K562 (cell line): ENCODE measurements around the gene VPS13D. TPM values are rescaled to one million over a fixed set of nuclear protein-coding genes. Genes with fewer than 3 reads are reported as not detected.

ENCODE experiments used
- ATF7 ChIP-seq: fragments of 450-650 bp; IDR thresholded peaks from 2 replicates; pipeline ENCODE4 v1.7.1; 2014; ENCODE audit warnings: mild to moderate bottlenecking, moderate library complexity
- CBFA2T3 ChIP-seq: fragments of 450-650 bp; IDR thresholded peaks from 2 replicates; pipeline ENCODE4 v1.6.1; 2017
- CHD2 ChIP-seq: IDR thresholded peaks from 2 replicates; pipeline ENCODE4 v1.6.1; 2011; ENCODE audit warnings: low read depth, low read length
- FOXP1 ChIP-seq: sonication (generic); formaldehyde crosslinking; IDR thresholded peaks from 2 replicates; pipeline ENCODE4 v1.8.0; 2022; ENCODE audit warnings: mild to moderate bottlenecking, missing genetic modification reagents
- HMGN3 ChIP-seq: IDR thresholded peaks from 2 replicates; pipeline ENCODE4 v1.6.1; 2011; ENCODE audit warnings: borderline replicate concordance, low read depth, mild to moderate bottlenecking, mixed read lengths, low read length; ENCODE audit not compliant: insufficient read length; ENCODE audit errors: extremely low read depth
- IRF2 ChIP-seq: sonication (generic); formaldehyde crosslinking; IDR thresholded peaks from 2 replicates; pipeline ENCODE4 v1.8.1; 2022; ENCODE audit warnings: mild to moderate bottlenecking, missing genetic modification reagents
- KLF1 ChIP-seq: fragments of 450-650 bp; IDR thresholded peaks from 2 replicates; pipeline ENCODE4 v1.6.1; 2016; ENCODE audit warnings: missing genetic modification characterization, missing compliant biosample characterization
- TBP ChIP-seq: optimal IDR thresholded peaks from 2 replicates; pipeline ENCODE3; 2011; ENCODE audit warnings: low read depth, low read length, improper control_type of control experiment
- XRCC5 ChIP-seq: fragments of 200-400 bp; formaldehyde crosslinking; IDR thresholded peaks from 2 replicates; pipeline ENCODE4 v1.6.1; 2017; ENCODE audit warnings: low read depth, mild to moderate bottlenecking, low read length
- polyA plus RNA-seq, 8 experiments: library from polyadenylated mRNA; depleted of rRNA in 4 of 8; stranded (reverse) in 5 of 8; unstranded in 3 of 8; fragments of >200 nt; fragmentation: Nextera tagmentation in 2 of 8; fragmentation: Illumina TruSeq in 1 of 8; extraction: Ambion mirVana in 2 of 8; extraction: Trizol in 1 of 8; gene quantifications; 2 replicates each; pipeline versions ENCODE4 v1.2.1 to v1.2.3, GENCODE V29; 2011 to 2014; ENCODE audit warnings: inconsistent platforms in 1 of 8, missing spikeins in 1 of 8
- total RNA-seq, 7 experiments: library from RNA; depleted of rRNA in 6 of 7; stranded (reverse); fragments of >200 nt in 6 of 7; fragmentation: Illumina TruSeq in 2 of 7; extraction: Trizol in 2 of 7; gene quantifications; 2 replicates each; pipeline versions ENCODE4 v1.2.1 to v1.2.3, GENCODE V29; 2011 to 2021; ENCODE audit warnings: low replicate concordance in 1 of 7
- TF ChIP-seq, protein P1 (sequence below): sonication (generic); formaldehyde crosslinking; IDR thresholded peaks from 2 replicates; pipeline ENCODE4 v1.8.1; 2023; ENCODE audit warnings: mild to moderate bottlenecking, missing genetic modification reagents
- TF ChIP-seq, protein P2 (sequence below): fragments of 450-650 bp; IDR thresholded peaks from 2 replicates; pipeline ENCODE4 v1.6.1; 2017; ENCODE audit warnings: antibody characterized with exemption
- TF ChIP-seq, protein P3 (sequence below): fragments of 450-650 bp; formaldehyde crosslinking; conservative IDR thresholded peaks from 2 replicates; pipeline ENCODE4 v1.4.0; 2022; ENCODE audit warnings: mild to moderate bottlenecking, missing genetic modification characterization
- TF ChIP-seq, protein P4 (sequence below): fragments of 250-450 bp; sonication (Bioruptor Pico); IDR thresholded peaks from 2 replicates; pipeline ENCODE4 v1.5.1; 2021; ENCODE audit warnings: mild to moderate bottlenecking
- TF ChIP-seq, protein P5 (sequence below): IDR thresholded peaks from 3 replicates; pipeline ENCODE4 v1.6.1; 2011; ENCODE audit warnings: borderline replicate concordance, mild to moderate bottlenecking, moderate library complexity; ENCODE audit not compliant: insufficient read length; ENCODE audit errors: extremely low read depth
- TF ChIP-seq, protein P6 (sequence below): sonication (generic); formaldehyde crosslinking; IDR thresholded peaks from 2 replicates; pipeline ENCODE4 v1.8.0; 2022; ENCODE audit warnings: missing genetic modification reagents, mild to moderate bottlenecking, borderline replicate concordance

The VPS13D gene
- total and polyA plus RNA-seq, 9 of the 15 experiments (the other 6 are each of a cell fraction or from before 2014, with no cell fraction given), result 6.1 to 51.5 (median 38.5) TPM

DNA sequence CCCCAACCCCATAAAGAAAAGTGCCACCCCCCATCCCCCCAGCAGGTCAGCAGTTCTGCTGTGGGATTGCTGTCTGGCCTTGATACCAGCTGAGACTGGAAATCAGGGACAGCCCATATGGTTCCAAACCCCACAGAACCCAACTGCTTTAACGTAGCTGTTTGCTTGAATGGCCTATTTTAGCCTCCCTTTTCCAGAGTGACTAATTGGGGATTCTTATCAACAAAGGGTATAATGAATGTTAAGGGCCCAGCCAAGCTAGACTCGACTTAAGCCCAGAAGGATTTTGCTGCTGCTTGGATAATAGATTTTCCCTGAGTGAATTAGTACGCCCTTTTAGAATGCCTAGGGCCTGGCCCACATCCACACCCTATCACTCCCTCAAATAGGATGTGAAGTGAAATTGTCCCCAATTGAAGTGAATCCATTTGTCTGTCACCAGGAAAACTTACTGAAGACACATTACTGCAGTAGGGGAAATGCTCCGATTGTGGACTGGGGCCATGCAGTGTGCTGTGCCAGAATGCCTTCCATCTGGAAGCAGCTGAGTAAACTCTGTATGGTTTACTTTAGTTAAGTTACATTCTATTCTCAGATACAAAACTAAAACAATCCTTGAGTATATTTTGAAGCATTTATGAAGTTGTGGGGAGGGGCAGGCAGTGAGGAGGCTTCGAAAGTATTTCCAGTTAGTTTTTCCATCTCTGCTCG, 231.2 kb downstream of the VPS13D start (continued):
- TF ChIP-seq CBFA2T3, result peak; percentile 93
- TF ChIP-seq, protein P1, sequence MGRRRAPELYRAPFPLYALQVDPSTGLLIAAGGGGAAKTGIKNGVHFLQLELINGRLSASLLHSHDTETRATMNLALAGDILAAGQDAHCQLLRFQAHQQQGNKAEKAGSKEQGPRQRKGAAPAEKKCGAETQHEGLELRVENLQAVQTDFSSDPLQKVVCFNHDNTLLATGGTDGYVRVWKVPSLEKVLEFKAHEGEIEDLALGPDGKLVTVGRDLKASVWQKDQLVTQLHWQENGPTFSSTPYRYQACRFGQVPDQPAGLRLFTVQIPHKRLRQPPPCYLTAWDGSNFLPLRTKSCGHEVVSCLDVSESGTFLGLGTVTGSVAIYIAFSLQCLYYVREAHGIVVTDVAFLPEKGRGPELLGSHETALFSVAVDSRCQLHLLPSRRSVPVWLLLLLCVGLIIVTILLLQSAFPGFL (CRISPR knock-in tag), result no peak
- TF ChIP-seq, protein P2, sequence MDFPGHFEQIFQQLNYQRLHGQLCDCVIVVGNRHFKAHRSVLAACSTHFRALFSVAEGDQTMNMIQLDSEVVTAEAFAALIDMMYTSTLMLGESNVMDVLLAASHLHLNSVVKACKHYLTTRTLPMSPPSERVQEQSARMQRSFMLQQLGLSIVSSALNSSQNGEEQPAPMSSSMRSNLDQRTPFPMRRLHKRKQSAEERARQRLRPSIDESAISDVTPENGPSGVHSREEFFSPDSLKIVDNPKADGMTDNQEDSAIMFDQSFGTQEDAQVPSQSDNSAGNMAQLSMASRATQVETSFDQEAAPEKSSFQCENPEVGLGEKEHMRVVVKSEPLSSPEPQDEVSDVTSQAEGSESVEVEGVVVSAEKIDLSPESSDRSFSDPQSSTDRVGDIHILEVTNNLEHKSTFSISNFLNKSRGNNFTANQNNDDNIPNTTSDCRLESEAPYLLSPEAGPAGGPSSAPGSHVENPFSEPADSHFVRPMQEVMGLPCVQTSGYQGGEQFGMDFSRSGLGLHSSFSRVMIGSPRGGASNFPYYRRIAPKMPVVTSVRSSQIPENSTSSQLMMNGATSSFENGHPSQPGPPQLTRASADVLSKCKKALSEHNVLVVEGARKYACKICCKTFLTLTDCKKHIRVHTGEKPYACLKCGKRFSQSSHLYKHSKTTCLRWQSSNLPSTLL, result no peak
- TF ChIP-seq, protein P3, sequence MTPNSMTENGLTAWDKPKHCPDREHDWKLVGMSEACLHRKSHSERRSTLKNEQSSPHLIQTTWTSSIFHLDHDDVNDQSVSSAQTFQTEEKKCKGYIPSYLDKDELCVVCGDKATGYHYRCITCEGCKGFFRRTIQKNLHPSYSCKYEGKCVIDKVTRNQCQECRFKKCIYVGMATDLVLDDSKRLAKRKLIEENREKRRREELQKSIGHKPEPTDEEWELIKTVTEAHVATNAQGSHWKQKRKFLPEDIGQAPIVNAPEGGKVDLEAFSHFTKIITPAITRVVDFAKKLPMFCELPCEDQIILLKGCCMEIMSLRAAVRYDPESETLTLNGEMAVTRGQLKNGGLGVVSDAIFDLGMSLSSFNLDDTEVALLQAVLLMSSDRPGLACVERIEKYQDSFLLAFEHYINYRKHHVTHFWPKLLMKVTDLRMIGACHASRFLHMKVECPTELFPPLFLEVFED (CRISPR knock-in tag), result no peak
- TF ChIP-seq KLF1, result no peak
- no peak for TF ChIP-seq CHD2
- no peak for TF ChIP-seq TBP
- no peak for TF ChIP-seq IRF2
- TF ChIP-seq FOXP1 (CRISPR knock-in tag), result no peak
- TF ChIP-seq ATF7, result no peak
- TF ChIP-seq HMGN3, result no peak
- TF ChIP-seq, protein P4, sequence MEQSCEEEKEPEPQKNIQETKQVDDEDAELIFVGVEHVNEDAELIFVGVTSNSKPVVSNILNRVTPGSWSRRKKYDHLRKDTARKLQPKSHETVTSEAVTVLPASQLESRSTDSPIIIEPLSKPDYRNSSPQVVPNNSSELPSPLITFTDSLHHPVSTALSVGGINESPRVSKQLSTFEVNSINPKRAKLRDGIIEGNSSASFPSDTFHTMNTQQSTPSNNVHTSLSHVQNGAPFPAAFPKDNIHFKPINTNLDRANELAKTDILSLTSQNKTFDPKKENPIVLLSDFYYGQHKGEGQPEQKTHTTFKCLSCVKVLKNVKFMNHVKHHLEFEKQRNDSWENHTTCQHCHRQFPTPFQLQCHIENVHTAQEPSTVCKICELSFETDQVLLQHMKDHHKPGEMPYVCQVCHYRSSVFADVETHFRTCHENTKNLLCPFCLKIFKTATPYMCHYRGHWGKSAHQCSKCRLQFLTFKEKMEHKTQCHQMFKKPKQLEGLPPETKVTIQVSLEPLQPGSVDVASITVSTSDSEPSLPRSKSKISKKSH (CRISPR knock-in tag), result no peak
- no peak for TF ChIP-seq XRCC5
- TF ChIP-seq, protein P5, sequence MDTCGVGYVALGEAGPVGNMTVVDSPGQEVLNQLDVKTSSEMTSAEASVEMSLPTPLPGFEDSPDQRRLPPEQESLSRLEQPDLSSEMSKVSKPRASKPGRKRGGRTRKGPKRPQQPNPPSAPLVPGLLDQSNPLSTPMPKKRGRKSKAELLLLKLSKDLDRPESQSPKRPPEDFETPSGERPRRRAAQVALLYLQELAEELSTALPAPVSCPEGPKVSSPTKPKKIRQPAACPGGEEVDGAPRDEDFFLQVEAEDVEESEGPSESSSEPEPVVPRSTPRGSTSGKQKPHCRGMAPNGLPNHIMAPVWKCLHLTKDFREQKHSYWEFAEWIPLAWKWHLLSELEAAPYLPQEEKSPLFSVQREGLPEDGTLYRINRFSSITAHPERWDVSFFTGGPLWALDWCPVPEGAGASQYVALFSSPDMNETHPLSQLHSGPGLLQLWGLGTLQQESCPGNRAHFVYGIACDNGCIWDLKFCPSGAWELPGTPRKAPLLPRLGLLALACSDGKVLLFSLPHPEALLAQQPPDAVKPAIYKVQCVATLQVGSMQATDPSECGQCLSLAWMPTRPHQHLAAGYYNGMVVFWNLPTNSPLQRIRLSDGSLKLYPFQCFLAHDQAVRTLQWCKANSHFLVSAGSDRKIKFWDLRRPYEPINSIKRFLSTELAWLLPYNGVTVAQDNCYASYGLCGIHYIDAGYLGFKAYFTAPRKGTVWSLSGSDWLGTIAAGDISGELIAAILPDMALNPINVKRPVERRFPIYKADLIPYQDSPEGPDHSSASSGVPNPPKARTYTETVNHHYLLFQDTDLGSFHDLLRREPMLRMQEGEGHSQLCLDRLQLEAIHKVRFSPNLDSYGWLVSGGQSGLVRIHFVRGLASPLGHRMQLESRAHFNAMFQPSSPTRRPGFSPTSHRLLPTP, result no peak
- TF ChIP-seq, protein P6, sequence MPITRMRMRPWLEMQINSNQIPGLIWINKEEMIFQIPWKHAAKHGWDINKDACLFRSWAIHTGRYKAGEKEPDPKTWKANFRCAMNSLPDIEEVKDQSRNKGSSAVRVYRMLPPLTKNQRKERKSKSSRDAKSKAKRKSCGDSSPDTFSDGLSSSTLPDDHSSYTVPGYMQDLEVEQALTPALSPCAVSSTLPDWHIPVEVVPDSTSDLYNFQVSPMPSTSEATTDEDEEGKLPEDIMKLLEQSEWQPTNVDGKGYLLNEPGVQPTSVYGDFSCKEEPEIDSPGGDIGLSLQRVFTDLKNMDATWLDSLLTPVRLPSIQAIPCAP (CRISPR knock-in tag), result no peak
